ENCODE measurements around the gene PREP. TPM values are rescaled to one million over a fixed set of nuclear protein-coding genes. Genes with fewer than 3 reads are reported as not detected.

The PREP gene
- polyA plus RNA-seq, 3 donors = 29.0 to 36.0 (median 34.5) TPM

DNA sequence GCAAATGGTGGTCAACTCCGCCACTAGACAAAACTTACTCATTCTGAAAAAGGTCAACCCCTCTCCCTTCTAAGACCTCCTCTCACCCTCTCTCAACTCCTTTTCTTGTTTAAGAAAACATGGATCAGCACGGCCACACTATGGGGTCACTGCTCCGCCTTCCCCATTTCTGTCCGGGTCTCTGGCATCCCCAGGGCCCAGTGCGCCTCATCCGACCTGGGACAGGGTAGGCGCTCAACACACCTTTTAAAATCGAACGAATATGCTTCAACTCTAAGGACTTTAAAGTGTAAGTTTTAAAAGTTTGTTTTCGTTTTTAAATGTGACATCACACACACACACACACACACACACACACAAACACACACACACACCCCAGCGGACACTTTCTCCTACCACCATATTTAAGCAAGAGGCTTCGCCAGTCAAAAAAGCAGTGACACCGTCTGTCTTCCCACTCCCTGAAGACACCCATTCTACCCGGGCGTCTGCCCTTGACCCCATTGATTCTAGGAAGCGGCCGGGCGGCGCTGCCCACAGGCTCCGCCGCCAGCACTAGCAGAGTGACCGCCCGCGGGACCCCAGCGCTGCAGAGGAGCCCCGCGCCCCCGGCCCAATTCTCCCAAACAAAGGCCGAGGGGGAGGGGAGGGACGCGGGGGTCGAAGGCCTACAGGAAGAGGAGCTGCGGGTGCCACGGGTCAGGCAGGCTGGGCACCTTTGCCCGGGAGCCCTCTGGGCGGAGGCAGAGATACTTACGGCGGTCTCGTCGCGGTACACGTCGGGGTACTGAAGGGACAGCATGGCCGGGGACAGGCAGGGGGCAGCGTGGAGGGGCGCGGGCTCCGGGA, 568 bp downstream of the PREP start:
- peak in 10 of 11 donors; percentile 0 to 47 (median 19) for DNase-seq (ENCODE audit: extremely low read depth in 1 of 11, low read depth in 9 of 11, low spot score in 4 of 11)

DNA sequence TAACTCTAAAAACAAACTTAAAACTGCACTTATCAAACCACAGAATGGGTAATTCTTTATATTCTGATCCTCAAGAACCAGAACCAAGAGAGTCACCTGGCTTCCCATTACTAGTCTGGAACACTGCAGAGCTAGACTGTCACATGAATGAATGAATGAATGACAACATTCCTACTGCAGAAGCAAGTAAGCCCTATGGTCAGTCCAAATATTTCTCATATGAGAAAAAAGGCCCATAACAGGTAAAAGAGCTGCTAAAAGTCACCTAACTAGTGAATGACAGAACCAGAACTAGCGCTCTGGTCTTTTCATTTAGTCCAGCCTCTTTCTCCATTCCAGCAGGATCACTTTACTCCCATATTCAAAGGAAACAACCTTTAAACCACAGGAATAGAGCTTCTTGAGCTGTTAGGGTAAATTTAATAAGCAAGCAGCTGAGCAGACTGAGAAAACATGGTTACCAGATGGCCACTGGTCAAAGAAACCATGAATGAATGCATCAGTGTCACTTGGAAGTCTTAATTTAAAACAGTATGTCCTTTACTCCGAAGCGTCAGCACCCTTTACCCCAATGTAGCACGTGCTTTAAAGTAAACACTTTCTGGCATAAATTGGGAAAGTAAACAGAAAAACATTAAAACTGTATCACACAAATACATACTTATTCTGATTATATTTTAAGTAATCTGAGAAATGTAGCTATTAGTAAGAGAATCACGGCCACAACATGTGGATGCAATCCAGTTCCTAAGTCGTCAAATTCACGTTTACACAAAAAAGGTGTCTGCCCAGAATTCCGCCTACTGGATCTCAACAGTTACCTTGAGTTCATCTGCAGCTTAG, 1.4 kb downstream of the PREP start:
- no peak for DNase-seq (ENCODE audit: extremely low read depth in 1 of 11, low read depth in 9 of 11, low spot score in 4 of 11)

- DNase-seq (ENCODE audit: extremely low read depth in 1 of 11, low read depth in 9 of 11, low spot score in 4 of 11) = no peak
Observed at GRCh38 chr6:105400501-105400900, 2.4 kb downstream of the PREP start.

DNA sequence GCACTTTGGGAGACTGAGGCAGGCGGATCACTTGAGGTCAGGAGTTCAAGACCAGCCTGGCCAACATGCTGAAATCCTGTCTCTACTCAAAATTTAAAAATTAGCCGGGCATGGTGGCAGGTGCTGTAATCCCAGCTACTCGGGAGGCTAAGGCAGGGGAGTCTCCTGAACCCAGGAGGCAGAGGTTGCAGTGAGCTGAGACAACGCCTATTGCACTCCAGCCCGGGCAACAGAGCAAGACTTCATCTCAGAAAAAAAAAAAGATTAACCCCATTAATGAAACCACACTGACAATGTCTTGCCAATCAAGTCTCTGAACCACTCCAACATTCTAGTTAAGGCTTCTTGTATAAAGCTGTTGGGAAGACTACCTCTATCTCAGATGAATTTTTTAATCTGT, 4.0 kb downstream of the PREP start:
- no peak for DNase-seq (ENCODE audit: extremely low read depth in 1 of 11, low read depth in 9 of 11, low spot score in 4 of 11)

- DNase-seq (ENCODE audit: extremely low read depth in 1 of 11, low read depth in 9 of 11, low spot score in 4 of 11) = no peak
Observed at GRCh38 chr6:105397987-105398386, 4.9 kb downstream of the PREP start.

GRCh38 chr6:105391705-105392104, 11.2 kb downstream of the PREP start:
- DNase-seq (ENCODE audit: extremely low read depth in 1 of 11, low read depth in 9 of 11, low spot score in 4 of 11) = no peak

GRCh38 chr6:105389543-105389942, 13.3 kb downstream of the PREP start:
- DNase-seq (ENCODE audit: extremely low read depth in 1 of 11, low read depth in 9 of 11, low spot score in 4 of 11) = no peak

- no peak for DNase-seq (ENCODE audit: extremely low read depth in 1 of 11, low read depth in 9 of 11, low spot score in 4 of 11)
Observed at GRCh38 chr6:105388392-105388791, 14.5 kb downstream of the PREP start.

DNA sequence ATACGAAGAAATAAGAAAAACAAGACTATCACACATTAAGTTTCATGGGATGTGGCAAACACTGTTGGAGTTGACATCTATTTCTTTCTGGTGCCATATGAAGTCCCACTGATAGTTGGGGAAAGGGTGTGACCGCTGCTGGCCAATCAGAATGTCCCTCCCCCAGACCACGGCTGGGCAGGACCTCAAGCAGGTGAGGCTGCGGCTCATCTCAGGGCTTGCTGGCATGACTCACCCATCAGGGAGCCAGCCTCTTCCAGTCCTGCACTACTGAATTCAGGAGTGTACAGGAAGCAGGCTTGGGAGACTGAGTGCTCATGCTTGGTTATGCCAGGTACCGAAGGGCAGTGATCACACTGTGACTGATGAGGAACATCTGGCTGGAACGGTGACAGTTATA, 18.9 kb downstream of the PREP start:
- DNase-seq (ENCODE audit: extremely low read depth in 1 of 11, low read depth in 9 of 11, low spot score in 4 of 11) = no peak

DNA sequence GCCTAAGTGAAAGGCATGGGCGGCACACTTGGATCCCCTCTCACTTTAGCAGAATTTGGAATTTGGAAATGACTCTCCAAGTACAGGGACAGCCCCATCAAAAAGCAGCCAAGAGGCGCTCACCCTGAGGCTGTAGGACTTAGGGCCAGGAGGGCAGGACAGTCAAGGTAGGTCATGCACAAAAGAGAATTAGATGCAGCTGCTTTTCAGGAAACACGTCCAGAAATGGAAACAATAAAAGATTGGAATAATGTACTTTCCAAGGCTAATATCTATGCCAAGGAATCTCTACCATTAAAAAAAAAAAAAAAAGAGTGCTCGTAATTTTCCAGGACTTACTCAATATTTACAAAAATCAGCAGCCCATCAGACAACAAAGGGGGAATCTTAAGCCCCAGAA, 19.9 kb downstream of the PREP start:
- no peak for DNase-seq (ENCODE audit: extremely low read depth in 1 of 11, low read depth in 9 of 11, low spot score in 4 of 11)

DNA sequence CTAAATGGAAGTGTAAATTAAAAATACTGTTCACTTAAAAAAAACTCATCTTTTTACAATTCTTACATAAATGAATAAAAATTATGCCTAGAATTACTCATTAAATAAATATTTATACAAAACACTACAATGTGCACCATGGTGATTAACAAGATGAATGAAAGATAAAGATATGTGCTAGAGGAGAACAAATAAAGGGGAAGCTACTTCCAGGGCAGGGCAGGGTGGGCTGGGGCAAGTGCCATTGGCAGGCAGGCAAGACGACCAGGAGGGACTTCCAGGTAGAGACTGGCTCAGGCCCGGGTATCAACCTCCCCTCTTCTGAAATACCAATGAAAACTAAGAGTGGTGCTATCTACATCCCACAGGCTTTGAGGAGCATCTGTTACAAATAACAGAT, 20.4 kb downstream of the PREP start:
- no peak for DNase-seq (ENCODE audit: extremely low read depth in 1 of 11, low read depth in 9 of 11, low spot score in 4 of 11)

DNA sequence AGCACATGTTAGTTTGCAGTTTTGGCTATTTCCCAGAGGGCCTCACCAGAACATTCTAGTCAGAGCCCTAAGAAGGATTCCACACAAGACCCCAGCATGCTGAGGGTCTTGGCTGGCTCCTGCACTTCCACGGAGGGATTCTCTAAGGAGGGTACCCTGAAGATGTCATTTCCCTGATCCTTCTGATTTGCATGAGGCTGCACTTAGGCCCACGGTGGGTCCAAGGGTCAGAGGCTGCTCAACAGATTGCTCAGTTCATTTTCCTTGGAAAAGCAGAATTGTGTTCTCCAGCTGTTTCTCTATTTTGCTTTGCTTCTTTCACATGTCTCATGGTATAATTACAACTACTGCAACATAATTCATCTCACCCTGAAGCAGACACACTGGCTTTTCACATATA, 22.2 kb downstream of the PREP start:
- no peak for DNase-seq (ENCODE audit: extremely low read depth in 1 of 11, low read depth in 9 of 11, low spot score in 4 of 11)

GRCh38 chr6:105375797-105376196, 27.1 kb downstream of the PREP start:
- no peak for DNase-seq (ENCODE audit: extremely low read depth in 1 of 11, low read depth in 9 of 11, low spot score in 4 of 11)

- DNase-seq (ENCODE audit: extremely low read depth in 1 of 11, low read depth in 9 of 11, low spot score in 4 of 11) = no peak
Observed at GRCh38 chr6:105374010-105374420, 28.9 kb downstream of the PREP start.

DNA sequence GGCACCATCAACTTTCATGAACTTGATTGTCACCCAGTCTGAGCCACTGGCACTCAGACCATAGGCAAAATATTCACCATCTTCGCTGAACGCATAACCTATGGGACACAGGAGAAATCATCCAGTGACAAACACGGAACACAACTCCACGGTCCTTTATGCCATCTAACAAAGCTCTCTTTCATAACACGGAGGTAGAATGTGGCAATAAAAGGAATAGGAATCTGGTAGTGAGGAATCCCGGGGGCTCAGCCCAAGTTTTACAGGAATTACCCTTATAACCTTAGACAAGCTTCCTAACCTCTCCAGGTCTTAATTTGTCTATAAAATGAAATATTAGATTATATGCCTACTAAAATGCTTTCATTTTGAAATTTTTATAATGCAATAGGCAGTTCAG, 29.4 kb downstream of the PREP start:
- DNase-seq (ENCODE audit: extremely low read depth in 1 of 11, low read depth in 9 of 11, low spot score in 4 of 11) = no peak

DNA sequence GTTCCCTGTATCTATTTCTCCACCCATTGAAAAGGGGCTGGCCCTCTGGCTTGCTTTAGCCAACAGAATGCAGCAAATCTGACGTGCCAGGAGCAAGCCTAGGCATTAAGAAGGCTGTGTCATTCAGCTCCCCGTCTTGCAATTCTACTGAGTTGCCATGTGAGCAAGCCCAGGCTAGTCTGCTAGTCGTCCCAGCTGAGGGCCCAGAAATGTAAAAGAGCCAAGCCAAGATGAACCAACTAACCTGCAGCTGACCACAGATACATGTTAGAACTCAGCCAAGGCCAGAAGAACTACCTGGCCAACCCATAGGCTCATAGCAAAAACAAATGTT, 30.1 kb downstream of the PREP start:
- no peak for DNase-seq (ENCODE audit: extremely low read depth in 1 of 11, low read depth in 9 of 11, low spot score in 4 of 11)

DNA sequence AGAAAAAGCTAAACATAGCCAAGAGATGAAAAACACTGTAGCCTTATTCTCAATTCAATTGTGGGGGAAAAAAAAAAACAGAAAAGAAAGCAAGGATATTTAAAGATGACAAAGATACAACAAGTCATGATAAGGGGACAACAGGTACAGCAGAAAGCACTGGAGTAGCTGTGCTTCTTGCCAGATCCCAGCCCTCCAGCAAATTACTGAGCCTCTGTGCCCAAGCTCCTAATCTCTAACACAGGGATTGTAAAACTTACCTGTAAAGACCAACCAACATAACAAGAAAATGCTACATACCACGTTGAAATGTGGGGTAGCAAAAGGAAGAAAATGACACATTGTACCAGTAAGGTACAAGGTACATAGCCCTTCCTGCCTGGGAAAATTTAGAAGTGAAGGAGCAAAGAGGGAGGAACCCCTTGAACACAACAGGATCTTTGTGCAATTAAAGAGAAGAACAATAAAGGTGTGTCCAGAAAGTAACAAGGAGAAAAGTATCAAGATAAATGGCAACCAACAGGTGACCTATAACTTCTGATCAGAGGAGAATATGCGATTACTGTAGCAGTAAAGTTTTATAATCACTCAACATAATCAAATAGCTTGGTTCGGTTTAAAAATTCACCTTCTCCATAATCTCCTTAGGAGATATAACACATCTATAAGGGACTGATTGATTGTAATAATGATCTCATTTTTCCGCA, 30.6 kb downstream of the PREP start:
- DNase-seq (ENCODE audit: extremely low read depth in 1 of 11, low read depth in 9 of 11, low spot score in 4 of 11) = no peak

DNA sequence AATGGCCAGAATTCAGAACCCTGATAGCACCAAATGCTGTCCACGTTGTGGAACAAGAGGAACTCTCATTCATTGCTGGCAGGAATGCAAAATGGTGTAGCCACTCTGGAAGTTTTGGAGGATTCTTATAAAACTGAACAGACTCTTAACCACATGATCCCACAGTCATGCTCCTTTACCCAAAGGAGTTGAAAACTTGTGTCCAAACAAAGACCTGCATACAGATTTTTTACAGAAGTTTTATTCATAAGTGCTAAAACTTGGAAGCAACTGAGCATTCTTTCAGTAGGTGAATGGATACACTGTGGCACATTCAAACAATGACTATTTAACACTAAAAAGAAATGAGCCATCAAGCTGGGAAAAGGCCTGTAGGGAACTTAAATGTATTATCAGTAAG, 32.5 kb downstream of the PREP start:
- DNase-seq (ENCODE audit: extremely low read depth in 1 of 11, low read depth in 9 of 11, low spot score in 4 of 11) = no peak

- no peak for DNase-seq (ENCODE audit: extremely low read depth in 1 of 11, low read depth in 9 of 11, low spot score in 4 of 11)
Observed at GRCh38 chr6:105369145-105369544, 33.7 kb downstream of the PREP start.

- no peak for DNase-seq (ENCODE audit: extremely low read depth in 1 of 11, low read depth in 9 of 11, low spot score in 4 of 11)
Observed at GRCh38 chr6:105364243-105364642, 38.6 kb downstream of the PREP start.
